Gastrocnemius medialis (tissue), 4 donors: ENCODE data around the gene PUS3. TPM values are rescaled to one million over a fixed set of nuclear protein-coding genes. Genes with fewer than 3 reads are reported as not detected.

Source experiments
- ATAC-seq, 2 donors: fragments of 150-250 bp; one replicate each; pipeline ENCODE4 v1.9.1; 2016
- DNase-seq, 2 donors: peaks; one replicate each; pipeline ENCODE4 v3.0.0-alpha.2; 2019
- H3K27ac ChIP-seq, 4 donors: fragments of 200-600 bp; sonication (generic); 1 replicate in 1 of 4; 2 replicates in 3 of 4; pipeline ENCODE4 v1.5.1; 2016 to 2018; ENCODE audit warnings: mild to moderate bottlenecking in 2 of 4, moderate library complexity in 1 of 4
- H3K27me3 ChIP-seq, 3 donors: fragments of 200-600 bp; sonication (generic) in 2 of 3; 1 replicate in 1 of 3; 2 replicates in 2 of 3; pipeline versions ENCODE4 v1.5.1 to v1.6.0; 2016 to 2019; ENCODE audit warnings: mild to moderate bottlenecking in 1 of 3, moderate library complexity in 1 of 3
- H3K36me3 ChIP-seq, 2 donors: fragments of 200-600 bp; sonication (generic) in 1 of 2; one replicate each; pipeline ENCODE4 v1.5.1; 2017 to 2018
- H3K4me1 ChIP-seq, 2 donors: fragments of 200-600 bp; sonication (generic) in 1 of 2; one replicate each; pipeline ENCODE4 v1.5.1; 2016 to 2017; ENCODE audit warnings: mild to moderate bottlenecking in 2 of 2
- H3K4me3 ChIP-seq, 4 donors: fragments of 200-600 bp; sonication (generic) in 3 of 4; 1 replicate in 1 of 4; 2 replicates in 3 of 4; pipeline ENCODE4 v1.5.1; 2016 to 2019; ENCODE audit warnings: mild to moderate bottlenecking in 2 of 4
- H3K9me3 ChIP-seq, 3 donors: fragments of 200-600 bp; sonication (generic) in 2 of 3; 1 replicate in 1 of 3; 2 replicates in 2 of 3; pipeline ENCODE4 v1.5.1; 2016 to 2019
- CTCF ChIP-seq, 5 experiments: fragments of 450-650 bp in 3 of 5; fragments of 200-600 bp in 2 of 5; sonication (generic) in 2 of 5; IDR thresholded peaks in 4 of 5; conservative IDR thresholded peaks in 1 of 5; 1 replicate in 4 of 5; 2 replicates in 1 of 5; pipeline ENCODE4 v1.5.1; 2016 to 2019; ENCODE audit warnings: antibody characterized with exemption in 5 of 5, mild to moderate bottlenecking in 3 of 5, moderate library complexity in 3 of 5
- POLR2A ChIP-seq, 2 donors: fragments of 450-650 bp; IDR thresholded peaks; one replicate each; pipeline ENCODE4 v1.6.1; 2017; ENCODE audit warnings: antibody characterized with exemption in 2 of 2, mild to moderate bottlenecking in 2 of 2, moderate library complexity in 2 of 2
- in situ Hi-C, 4 donors: fragments of 200-750 bp; cut with MboI; loops; one replicate each; pipeline versions ENCODE4 v1.15.0 to v1.8.0; 2017; ENCODE audit warnings: low sequenced_read_pairs in 4 of 4
- intact Hi-C: fragments of 100-400 bp; cut with DNase I; formaldehyde crosslinking; loops from one replicate; pipeline ENCODE4 v1.15.1; 2023; ENCODE audit warnings: low total_unique reads
- total RNA-seq, 4 donors: library from RNA; depleted of rRNA; stranded (reverse); fragments of >200 nt; gene quantifications; one replicate each; pipeline versions ENCODE4 v1.1.0 to v1.2.3, GENCODE V29; 2016

The PUS3 gene
- total RNA-seq, 4 donors from 2014 or later: 7.0 to 13.5 (median 11.7) TPM

- ATAC-seq: no peak
- no peak for DNase-seq
- no peaks in the 10 kb centered on the region for H3K4me1 ChIP-seq
- H3K36me3 ChIP-seq: no peaks in the 10 kb centered on the region
- no peak overlapping the region for H3K4me3 ChIP-seq
- intact Hi-C loops (loop anchor here (1.0 to 5.0 kb wide), 3 partner anchors 189 to 559 kb away; no protein-coding TSS in a partner anchor), in situ Hi-C loops (loop anchor here in 3 of 4 donors (5.0 kb wide), 1 partner anchor 269 kb away; no protein-coding TSS in a partner anchor)
- H3K27me3 ChIP-seq: no peaks in the 10 kb centered on the region
- H3K9me3 ChIP-seq: no peaks in the 10 kb centered on the region
- TF ChIP-seq POLR2A (IDR thresholded peaks at IDR 0.05): no peak
- no peak for TF ChIP-seq CTCF (IDR thresholded peaks at IDR 0.05 in 4 of 5, conservative IDR thresholded peaks at IDR 0.05 in 1 of 5)
- no peak overlapping the region for H3K27ac ChIP-seq
These were observed 20.6 kb upstream of the PUS3 start for GRCh38 chr11:125923633-125924032.

GRCh38 chr11:125923012-125923579 lies 20.1 kb upstream of the PUS3 start:
- Histone ChIP-seq H3K36me3 (no peaks in the 10 kb centered on the region), H3K9me3 (no peaks in the 10 kb centered on the region), H3K27me3 (peaks cover 0 to 3% (median 0%) of the 10 kb centered on the region in 3 donors), H3K4me1 (no peaks in the 10 kb centered on the region), H3K4me3 (no peak overlapping the region), H3K27ac (no peak overlapping the region)
- intact Hi-C loops: loop anchor here (1.0 to 5.0 kb wide), 3 partner anchors 189 to 559 kb away; no protein-coding TSS in a partner anchor
- ATAC-seq (peak; percentile 91 to 93), DNase-seq (peak in 1 of 2 donors; percentile 44)
- TF ChIP-seq POLR2A (IDR thresholded peaks at IDR 0.05) (no peak), CTCF (IDR thresholded peaks at IDR 0.05 in 4 of 5, conservative IDR thresholded peaks at IDR 0.05 in 1 of 5) (peak; percentile 38 to 74 (median 64))
- in situ Hi-C loops: loop anchor here in 3 of 4 donors (5.0 kb wide), 1 partner anchor 269 kb away; no protein-coding TSS in a partner anchor

GRCh38 chr11:125922156-125922555 lies 19.1 kb upstream of the PUS3 start:
- DNase-seq (no peak), ATAC-seq (no peak)
- H3K27ac ChIP-seq: no peak overlapping the region
- H3K4me3 ChIP-seq: no peak overlapping the region
- H3K9me3 ChIP-seq: no peaks in the 10 kb centered on the region
- TF ChIP-seq POLR2A (IDR thresholded peaks at IDR 0.05) (no peak), CTCF (IDR thresholded peaks at IDR 0.05 in 4 of 5, conservative IDR thresholded peaks at IDR 0.05 in 1 of 5) (no peak)
- no peaks in the 10 kb centered on the region for H3K36me3 ChIP-seq
- in situ Hi-C loops: loop anchor here in 3 of 4 donors (5.0 kb wide), 1 partner anchor 270 kb away; no protein-coding TSS in a partner anchor
- no peaks in the 10 kb centered on the region for H3K4me1 ChIP-seq
- intact Hi-C loops: loop anchor here (5.0 kb wide), 2 partner anchors 190 to 560 kb away; no protein-coding TSS in a partner anchor
- H3K27me3 ChIP-seq: peaks cover 0 to 3% (median 0%) of the 10 kb centered on the region in 3 donors

GRCh38 chr11:125921042-125921441 lies 18.0 kb upstream of the PUS3 start:
- no peaks in the 10 kb centered on the region for H3K9me3 ChIP-seq
- intact Hi-C loops: loop anchor here (5.0 kb wide), 2 partner anchors 191 to 561 kb away; no protein-coding TSS in a partner anchor
- in situ Hi-C loops: loop anchor here in 3 of 4 donors (5.0 kb wide), 1 partner anchor 271 kb away; no protein-coding TSS in a partner anchor
- no peaks in the 10 kb centered on the region for H3K4me1 ChIP-seq
- peaks cover 0 to 3% (median 0%) of the 10 kb centered on the region in 3 donors for H3K27me3 ChIP-seq
- no peak overlapping the region for H3K27ac ChIP-seq
- ATAC-seq (no peak), DNase-seq (no peak)
- TF ChIP-seq CTCF (IDR thresholded peaks at IDR 0.05 in 4 of 5, conservative IDR thresholded peaks at IDR 0.05 in 1 of 5) (no peak), POLR2A (IDR thresholded peaks at IDR 0.05) (no peak)
- no peak overlapping the region for H3K4me3 ChIP-seq
- H3K36me3 ChIP-seq: no peaks in the 10 kb centered on the region
